Activated CD8-positive, alpha-beta memory T cell treated with anti-CD3 and anti-CD28 coated beads for 4 hours (primary cell): ENCODE data around the gene IFT22.
"Not testable (repeated sequence)": the region's sequence is repeated elsewhere in the genome, so short reads cannot be mapped to it uniquely, and the experiment has no call there.

ENCODE experiments used
- DNase-seq, 2 donors: peaks; one replicate each; pipeline ENCODE4 v3.0.0-alpha.2; 2020; ENCODE audit warnings: low read depth in 2 of 2

Gene IFT22

DNA sequence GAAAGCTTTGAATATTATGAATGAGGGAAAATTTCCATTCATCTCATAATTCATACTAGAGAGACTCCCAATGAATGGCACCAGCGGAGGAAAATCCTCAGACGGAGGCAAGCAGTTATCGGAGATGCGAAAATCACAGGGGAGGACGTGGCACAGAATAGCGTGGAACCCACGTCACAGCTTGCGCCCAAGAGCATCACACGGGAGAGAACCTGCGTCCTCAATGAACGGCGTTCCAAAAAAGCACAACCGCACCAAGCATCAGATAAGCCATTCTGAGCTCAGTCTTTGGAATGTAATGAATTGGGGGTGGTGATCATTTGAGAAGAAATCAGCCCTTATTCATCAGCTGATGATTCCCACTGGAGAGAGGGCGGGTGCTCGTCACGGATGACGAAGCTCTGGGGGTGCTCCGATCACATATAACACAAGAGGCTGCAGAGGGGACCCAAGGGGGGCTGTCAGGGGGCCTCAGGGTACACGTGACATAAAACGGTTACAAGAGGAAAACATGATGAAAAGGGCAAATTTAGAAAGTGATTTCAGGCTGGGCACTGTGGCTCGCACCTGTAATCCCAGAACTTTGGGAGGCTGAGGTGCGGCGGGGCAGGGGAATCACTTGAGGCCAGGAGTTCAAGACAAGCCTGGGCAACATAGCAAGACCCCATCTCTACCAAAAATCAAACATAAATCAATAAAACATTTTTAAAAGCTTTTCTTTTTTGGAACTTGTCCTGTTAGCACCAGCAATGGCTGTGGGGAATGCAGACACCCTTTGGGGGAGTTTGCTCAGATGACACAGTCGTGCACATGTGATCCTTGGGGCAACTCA is 42.9 kb downstream of the IFT22 start:
- DNase-seq: no peak

DNA sequence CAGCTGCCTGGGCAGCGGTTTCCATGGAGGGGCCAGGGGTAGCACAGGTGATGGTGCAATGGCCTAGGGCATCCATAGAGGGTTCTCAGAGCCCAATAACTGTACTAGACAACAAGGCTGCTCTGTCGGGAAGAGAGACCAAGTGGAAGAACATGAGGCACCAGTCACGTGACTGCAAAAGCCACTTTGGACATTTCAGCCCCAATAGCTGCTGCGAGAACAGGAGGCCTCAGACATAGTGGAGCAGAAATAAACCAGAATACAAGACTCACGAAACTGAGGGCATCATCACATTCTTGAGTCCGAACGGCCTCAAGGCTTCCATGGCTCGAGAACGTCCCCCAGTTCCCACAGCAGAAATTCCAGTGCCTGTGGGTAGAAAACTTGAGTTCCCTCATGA is 44.5 kb downstream of the IFT22 start:
- DNase-seq: no peak

DNA sequence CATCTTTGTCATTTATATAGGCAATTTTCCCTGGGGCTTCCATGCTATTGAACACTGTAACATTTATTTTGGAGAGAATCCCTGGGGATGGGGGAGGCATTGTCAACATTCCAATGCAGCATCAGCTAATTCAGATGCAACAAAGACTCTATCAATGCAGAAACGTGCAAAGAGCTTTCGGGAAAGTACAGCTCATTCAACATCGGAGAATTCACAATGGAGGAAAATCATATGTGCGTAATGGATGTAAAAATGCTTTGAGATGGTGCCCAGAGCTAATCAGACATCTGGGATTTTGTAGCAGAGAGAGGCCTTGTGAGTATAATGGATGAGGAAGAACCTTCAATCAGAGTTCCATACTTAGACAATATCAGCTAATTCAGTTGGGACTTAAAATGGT is 48.4 kb downstream of the IFT22 start:
- DNase-seq: no peak

DNA sequence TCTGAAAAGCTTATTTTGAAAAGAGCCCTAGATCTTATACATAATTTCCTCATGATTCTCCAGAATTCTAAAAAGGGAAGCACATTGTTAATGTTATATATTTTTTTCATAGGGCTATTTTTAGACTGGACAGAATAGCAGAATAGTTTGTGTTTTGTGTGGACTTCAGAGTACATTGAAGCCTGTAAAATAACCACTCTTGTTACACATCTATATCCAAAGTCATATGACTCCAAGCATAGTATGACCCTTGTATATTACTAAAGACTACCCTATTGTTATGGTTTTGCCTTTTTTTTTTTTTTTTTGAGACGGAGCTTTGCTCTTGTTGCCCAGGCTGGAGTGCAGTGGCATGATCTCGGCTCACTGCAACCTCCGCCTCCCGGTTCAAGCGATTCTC is 50.6 kb downstream of the IFT22 start:
- DNase-seq: no peak

GRCh38 chr7:101269664-101270063 is 51.9 kb downstream of the IFT22 start:
- DNase-seq: no peak

- no peak for DNase-seq
Measured at GRCh38 chr7:101265622-101266516, 55.7 kb downstream of the IFT22 start.

DNA sequence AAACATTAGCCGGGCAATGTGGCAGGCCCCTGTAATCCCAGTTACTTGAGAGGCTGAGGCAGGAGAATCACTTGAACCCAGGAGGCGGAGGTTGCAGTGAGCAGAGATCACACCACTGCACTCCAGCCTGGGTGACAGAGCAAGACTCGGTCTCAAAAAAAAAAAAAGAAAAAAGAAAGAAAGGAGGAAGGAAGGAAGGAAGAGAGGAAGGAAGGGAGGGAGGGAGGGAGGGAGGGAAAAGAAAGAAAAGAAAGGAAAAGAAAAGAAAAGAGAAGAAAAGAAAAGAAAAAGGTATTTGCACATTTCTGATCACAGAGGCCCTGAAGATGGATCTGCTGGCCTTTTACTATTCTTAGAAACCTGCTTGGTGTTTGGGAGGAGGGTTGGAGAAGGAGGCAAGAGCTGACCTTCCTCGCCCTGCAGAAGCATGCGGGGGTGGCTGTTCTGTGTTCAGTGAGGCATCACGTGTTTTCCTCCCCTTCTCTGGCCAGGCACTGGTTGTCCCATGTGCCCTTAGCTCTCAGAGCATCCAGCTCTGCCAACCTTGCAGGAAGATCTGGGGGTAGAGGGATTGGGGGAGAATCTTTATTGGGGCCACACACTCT is 57.4 kb downstream of the IFT22 start:
- DNase-seq: not testable (repeated sequence)
